Measurements from ENCODE around the gene KRTAP16-1. TPM values are rescaled to one million over a fixed set of nuclear protein-coding genes. Genes with fewer than 3 reads are reported as not detected.
A peak's percentile ranks its signal among the peaks of the same experiment; 100 is the strongest.

The KRTAP16-1 gene
- total RNA-seq, 3 donors from 2014 or later (not counting 1 experiment from before 2014, with no cell fraction given) = 0.16 to 0.23 (median 0.23) TPM

DNA sequence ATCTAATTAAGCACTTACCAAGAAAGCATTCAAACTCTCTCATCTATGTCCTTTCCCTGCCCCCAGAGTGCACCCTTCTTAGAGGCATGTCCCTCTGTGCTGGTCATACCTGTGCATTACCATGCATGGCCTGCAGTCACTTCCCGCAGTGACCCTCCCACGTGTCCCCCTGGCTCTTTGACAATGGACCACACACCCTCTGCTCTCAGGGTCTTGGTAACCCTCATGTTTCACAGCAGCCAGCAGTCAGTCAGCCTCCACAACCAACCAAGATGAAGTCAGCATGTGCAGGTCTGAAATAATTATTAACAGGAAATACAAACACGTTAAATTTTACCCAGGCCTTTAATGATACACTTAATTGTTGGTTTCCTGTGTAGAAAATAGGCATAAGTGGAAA lies 31.4 kb upstream of the KRTAP16-1 start:
- Mint-ChIP-seq H3K9me3 (peaks cover 0 to 5% of the 10 kb centered on the region in 2 donors), H3K36me3 (peaks cover 12% of the 10 kb centered on the region), H3K27ac (peak overlapping the region; percentile 5 to 10), H3K4me1 (peaks cover 36 to 41% of the 10 kb centered on the region in 2 donors), H3K4me3 (no peak overlapping the region), H3K27me3 (ENCODE audit: low read depth in 2 of 2) (peaks cover 0 to 8% of the 10 kb centered on the region in 2 donors)
- no peaks in the 10 kb centered on the region for H3K36me3 ChIP-seq (ENCODE audit: control insufficient read depth, insufficient read depth, low read length)
- DNase-seq (no peak), ATAC-seq (no peak)
- H3K9me3 ChIP-seq (ENCODE audit: control insufficient read depth, insufficient read depth, low read length) = peaks cover 9% of the 10 kb centered on the region
- TF ChIP-seq, protein P1, sequence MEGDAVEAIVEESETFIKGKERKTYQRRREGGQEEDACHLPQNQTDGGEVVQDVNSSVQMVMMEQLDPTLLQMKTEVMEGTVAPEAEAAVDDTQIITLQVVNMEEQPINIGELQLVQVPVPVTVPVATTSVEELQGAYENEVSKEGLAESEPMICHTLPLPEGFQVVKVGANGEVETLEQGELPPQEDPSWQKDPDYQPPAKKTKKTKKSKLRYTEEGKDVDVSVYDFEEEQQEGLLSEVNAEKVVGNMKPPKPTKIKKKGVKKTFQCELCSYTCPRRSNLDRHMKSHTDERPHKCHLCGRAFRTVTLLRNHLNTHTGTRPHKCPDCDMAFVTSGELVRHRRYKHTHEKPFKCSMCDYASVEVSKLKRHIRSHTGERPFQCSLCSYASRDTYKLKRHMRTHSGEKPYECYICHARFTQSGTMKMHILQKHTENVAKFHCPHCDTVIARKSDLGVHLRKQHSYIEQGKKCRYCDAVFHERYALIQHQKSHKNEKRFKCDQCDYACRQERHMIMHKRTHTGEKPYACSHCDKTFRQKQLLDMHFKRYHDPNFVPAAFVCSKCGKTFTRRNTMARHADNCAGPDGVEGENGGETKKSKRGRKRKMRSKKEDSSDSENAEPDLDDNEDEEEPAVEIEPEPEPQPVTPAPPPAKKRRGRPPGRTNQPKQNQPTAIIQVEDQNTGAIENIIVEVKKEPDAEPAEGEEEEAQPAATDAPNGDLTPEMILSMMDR (IDR thresholded peaks at IDR 0.05) = no peak
- H3K4me1 ChIP-seq (ENCODE audit: control insufficient read depth, insufficient read depth, low read length) = peaks cover 41% of the 10 kb centered on the region
- intact Hi-C loops (cut with micrococcal nuclease) = no loop called here
- WGBS (ENCODE audit: insufficient coverage) = 83% methylated on average over 2 of the region's 3 CpGs
- H3K4me3 ChIP-seq (ENCODE audit: low read length) = no peak overlapping the region
- H3K27me3 ChIP-seq (ENCODE audit: control insufficient read depth, insufficient read depth, low read length) = no peaks in the 10 kb centered on the region
- peak overlapping the region; percentile 84 for H3K27ac ChIP-seq (ENCODE audit: low read length)

DNA sequence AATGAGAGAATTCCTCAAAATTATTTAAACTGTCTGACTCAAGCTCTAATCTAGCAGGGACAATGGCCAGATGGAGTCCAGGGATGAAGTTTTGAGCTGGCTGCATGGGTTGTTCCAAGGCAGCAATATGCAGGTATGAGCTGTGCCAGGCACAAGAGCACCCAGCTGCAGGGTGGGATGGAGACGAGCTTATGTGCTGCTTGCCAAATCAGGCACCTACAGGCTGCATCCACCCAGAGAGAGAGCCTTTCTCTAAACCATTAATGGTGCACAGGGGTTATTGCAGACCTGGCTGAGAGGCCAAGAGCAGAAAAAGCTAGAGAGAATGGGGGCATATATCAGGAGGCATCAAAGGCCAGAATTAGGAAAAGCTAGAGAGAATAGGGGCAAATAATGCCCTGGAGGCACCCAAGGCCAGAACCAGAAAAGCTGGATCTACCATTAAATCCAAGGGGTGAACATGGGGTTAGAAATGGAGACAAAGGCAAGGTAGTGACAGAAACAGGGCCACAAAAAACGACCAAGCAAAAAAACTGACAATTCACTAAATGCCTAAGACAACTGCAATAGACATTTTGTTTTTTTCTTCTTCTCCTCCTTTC lies 30.6 kb upstream of the KRTAP16-1 start:
- TF ChIP-seq, protein P1 (IDR thresholded peaks at IDR 0.05) = no peak
- 59% methylated on average over 2 of the region's 2 CpGs for WGBS (ENCODE audit: insufficient coverage)
- intact Hi-C loops (cut with micrococcal nuclease) = no loop called here
- Histone ChIP-seq H3K9me3 (ENCODE audit: control insufficient read depth, insufficient read depth, low read length) (peaks cover 9% of the 10 kb centered on the region), H3K4me3 (ENCODE audit: low read length) (no peak overlapping the region), H3K4me1 (ENCODE audit: control insufficient read depth, insufficient read depth, low read length) (peaks cover 49% of the 10 kb centered on the region), H3K36me3 (ENCODE audit: control insufficient read depth, insufficient read depth, low read length) (no peaks in the 10 kb centered on the region), H3K27ac (ENCODE audit: low read length) (peak overlapping the region; percentile 84), H3K27me3 (ENCODE audit: control insufficient read depth, insufficient read depth, low read length) (no peaks in the 10 kb centered on the region)
- Mint-ChIP-seq H3K4me1 (peaks cover 36 to 49% of the 10 kb centered on the region in 2 donors), H3K9me3 (peaks cover 0 to 5% of the 10 kb centered on the region in 2 donors), H3K27ac (peak overlapping the region; percentile 10 to 60), H3K27me3 (ENCODE audit: low read depth in 2 of 2) (peaks cover 0 to 10% of the 10 kb centered on the region in 2 donors), H3K4me3 (peak overlapping the region; percentile 37), H3K36me3 (peaks cover 12% of the 10 kb centered on the region)
- ATAC-seq = no peak
- no peak for DNase-seq

DNA sequence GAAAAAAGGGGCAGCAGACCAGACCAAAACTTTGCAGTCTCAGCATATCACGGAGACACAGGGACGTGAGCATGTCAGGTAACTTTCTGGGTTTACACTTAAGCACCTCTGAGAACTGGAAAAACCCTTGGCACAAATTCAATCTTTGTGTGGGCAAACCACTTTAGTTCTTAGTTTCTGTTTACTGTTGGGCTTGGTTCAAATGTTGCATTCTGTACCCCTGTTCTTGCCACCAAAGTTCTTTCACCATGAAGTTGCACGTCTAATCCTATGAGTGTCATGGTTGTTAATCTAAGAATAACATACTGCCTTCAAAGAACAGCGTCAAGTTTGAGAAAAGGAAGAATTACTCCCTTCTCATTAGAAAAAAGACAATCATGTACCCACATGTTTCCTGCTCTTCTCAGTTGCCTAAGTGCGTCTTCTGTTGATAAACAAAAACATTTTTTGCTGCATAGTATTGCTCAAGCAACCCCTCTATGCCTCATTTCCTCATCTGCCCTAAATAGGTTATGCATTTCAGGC lies 29.9 kb upstream of the KRTAP16-1 start:
- Histone ChIP-seq H3K4me1 (ENCODE audit: control insufficient read depth, insufficient read depth, low read length) (peaks cover 56% of the 10 kb centered on the region), H3K36me3 (ENCODE audit: control insufficient read depth, insufficient read depth, low read length) (no peaks in the 10 kb centered on the region), H3K9me3 (ENCODE audit: control insufficient read depth, insufficient read depth, low read length) (peaks cover 9% of the 10 kb centered on the region), H3K4me3 (ENCODE audit: low read length) (no peak overlapping the region), H3K27me3 (ENCODE audit: control insufficient read depth, insufficient read depth, low read length) (no peaks in the 10 kb centered on the region), H3K27ac (ENCODE audit: low read length) (peak overlapping the region; percentile 84)
- DNase-seq = peak in 1 of 2 donors; percentile 93
- Mint-ChIP-seq H3K27me3 (ENCODE audit: low read depth in 2 of 2) (peaks cover 0 to 12% of the 10 kb centered on the region in 2 donors), H3K27ac (peak overlapping the region; percentile 10 to 60), H3K36me3 (peaks cover 12% of the 10 kb centered on the region), H3K9me3 (peaks cover 0 to 5% of the 10 kb centered on the region in 2 donors), H3K4me1 (peaks cover 36 to 56% of the 10 kb centered on the region in 2 donors), H3K4me3 (peak overlapping the region; percentile 37)
- TF ChIP-seq, protein P1 (IDR thresholded peaks at IDR 0.05) = no peak
- WGBS (ENCODE audit: insufficient coverage) = 13% methylated on average over 5 of the region's 5 CpGs
- peak; percentile 65 to 75 (median 66) for ATAC-seq
- intact Hi-C loops (cut with micrococcal nuclease) = no loop called here
